ENCODE data around the gene CITED2. TPM values are rescaled to one million over a fixed set of nuclear protein-coding genes. Genes with fewer than 3 reads are reported as not detected.

The CITED2 gene
- total and polyA plus RNA-seq, 2 of the 8 experiments (the other 6 are each of a cell fraction or from before 2014, with no cell fraction given): 89.1 to 115 TPM

GRCh38 chr6:139374357-139375225, at the start of gene CITED2 (continued):
- TF ChIP-seq CHD7 (IDR thresholded peaks at IDR 0.05; ENCODE audit: insufficient replicate concordance, low read length): no peak
- TF ChIP-seq HDAC6 (IDR thresholded peaks at IDR 0.05; ENCODE audit: low read depth, low read length): no peak
- TF ChIP-seq, protein P1, sequence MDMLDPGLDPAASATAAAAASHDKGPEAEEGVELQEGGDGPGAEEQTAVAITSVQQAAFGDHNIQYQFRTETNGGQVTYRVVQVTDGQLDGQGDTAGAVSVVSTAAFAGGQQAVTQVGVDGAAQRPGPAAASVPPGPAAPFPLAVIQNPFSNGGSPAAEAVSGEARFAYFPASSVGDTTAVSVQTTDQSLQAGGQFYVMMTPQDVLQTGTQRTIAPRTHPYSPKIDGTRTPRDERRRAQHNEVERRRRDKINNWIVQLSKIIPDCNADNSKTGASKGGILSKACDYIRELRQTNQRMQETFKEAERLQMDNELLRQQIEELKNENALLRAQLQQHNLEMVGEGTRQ (IDR thresholded peaks at IDR 0.05; ENCODE audit: low read length): no peak
- no peak for TF ChIP-seq KDM1A (IDR thresholded peaks at IDR 0.05; ENCODE audit: borderline replicate concordance, low read length)
- peak; percentile 38 to 48 for TF ChIP-seq RAD21 (IDR thresholded peaks at IDR 0.05 in 1 of 2, conservative IDR thresholded peaks at IDR 0.05 in 1 of 2; ENCODE audit: low read depth in 2 of 2, low read length in 2 of 2)
- no peak for TF ChIP-seq POU5F1 (IDR thresholded peaks at IDR 0.05; ENCODE audit: low read depth, low read length)
- no peak for TF ChIP-seq CBX5 (IDR thresholded peaks at IDR 0.05; ENCODE audit: low read depth, low read length)
- TF ChIP-seq CEBPB (IDR thresholded peaks at IDR 0.05; ENCODE audit: low read depth, low read length): no peak
- TF ChIP-seq CREB1 (IDR thresholded peaks at IDR 0.05): peak; percentile 35
